Measurements from ENCODE around the gene BMPER. TPM values are rescaled to one million over a fixed set of nuclear protein-coding genes. Genes with fewer than 3 reads are reported as not detected.

BMPER gene
- total RNA-seq, 1 experiment from 2014 or later = 6.7 TPM

DNA sequence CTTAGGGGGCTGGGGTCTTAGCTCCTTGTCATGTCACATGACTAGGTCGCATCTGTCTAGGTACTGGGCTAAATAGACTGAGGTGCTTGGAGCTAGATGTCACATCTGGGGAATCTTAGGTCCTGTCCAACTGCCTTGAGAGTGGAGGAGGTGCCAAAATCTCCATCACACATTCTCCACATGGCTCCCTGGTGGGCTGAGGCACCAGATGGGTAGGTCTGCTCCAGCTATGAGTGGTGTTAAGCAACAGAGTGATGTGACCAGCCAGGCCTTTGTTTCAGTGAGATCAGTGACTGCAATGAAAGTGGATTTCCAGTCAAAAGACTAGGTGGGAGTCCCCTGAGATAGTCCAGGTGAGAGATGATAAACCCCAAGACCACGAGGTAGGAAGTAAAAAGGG lies 251.8 kb downstream of the BMPER start:
- Histone ChIP-seq H3K27me3 (replicated peaks; ENCODE audit: insufficient read depth, low read depth, low read length, poor library complexity) (no peaks in the 10 kb centered on the region), H3K4me1 (ENCODE audit: insufficient read depth, low read length, poor library complexity, severe bottlenecking) (peaks cover 28% of the 10 kb centered on the region), H3K27ac (ENCODE audit: low read depth, low read length, poor library complexity, severe bottlenecking) (no peak overlapping the region), H3K36me3 (ENCODE audit: insufficient read depth, low read length, poor library complexity, severe bottlenecking) (no peaks in the 10 kb centered on the region), H3K4me3 (ENCODE audit: low read depth, low read length, poor library complexity, severe bottlenecking) (no peak overlapping the region), H3K9me3 (ENCODE audit: low read depth, low read length, poor library complexity, severe bottlenecking) (no peaks in the 10 kb centered on the region)
- ChIA-PET CTCF (no interaction called here), POLR2A (ENCODE audit: low non-redundant PET) (no interaction called here)
- no peak for DNase-seq (ENCODE audit: low spot score)
- intact Hi-C loops (cut with micrococcal nuclease; ENCODE audit: unreplicated experiment) = loop anchor here (10.0 kb wide), 1 partner anchor 172 kb away; no protein-coding TSS in a partner anchor
- no TSS peak for BruUV-seq (replicated peaks)
- no peak for TF ChIP-seq EZH2 (IDR thresholded peaks at IDR 0.05; ENCODE audit: borderline replicate concordance, low read depth, low read length, poor library complexity, severe bottlenecking)
- TF ChIP-seq, protein P1, sequence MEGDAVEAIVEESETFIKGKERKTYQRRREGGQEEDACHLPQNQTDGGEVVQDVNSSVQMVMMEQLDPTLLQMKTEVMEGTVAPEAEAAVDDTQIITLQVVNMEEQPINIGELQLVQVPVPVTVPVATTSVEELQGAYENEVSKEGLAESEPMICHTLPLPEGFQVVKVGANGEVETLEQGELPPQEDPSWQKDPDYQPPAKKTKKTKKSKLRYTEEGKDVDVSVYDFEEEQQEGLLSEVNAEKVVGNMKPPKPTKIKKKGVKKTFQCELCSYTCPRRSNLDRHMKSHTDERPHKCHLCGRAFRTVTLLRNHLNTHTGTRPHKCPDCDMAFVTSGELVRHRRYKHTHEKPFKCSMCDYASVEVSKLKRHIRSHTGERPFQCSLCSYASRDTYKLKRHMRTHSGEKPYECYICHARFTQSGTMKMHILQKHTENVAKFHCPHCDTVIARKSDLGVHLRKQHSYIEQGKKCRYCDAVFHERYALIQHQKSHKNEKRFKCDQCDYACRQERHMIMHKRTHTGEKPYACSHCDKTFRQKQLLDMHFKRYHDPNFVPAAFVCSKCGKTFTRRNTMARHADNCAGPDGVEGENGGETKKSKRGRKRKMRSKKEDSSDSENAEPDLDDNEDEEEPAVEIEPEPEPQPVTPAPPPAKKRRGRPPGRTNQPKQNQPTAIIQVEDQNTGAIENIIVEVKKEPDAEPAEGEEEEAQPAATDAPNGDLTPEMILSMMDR (conservative IDR thresholded peaks at IDR 0.05; ENCODE audit: low read depth, low read length) = no peak

DNA sequence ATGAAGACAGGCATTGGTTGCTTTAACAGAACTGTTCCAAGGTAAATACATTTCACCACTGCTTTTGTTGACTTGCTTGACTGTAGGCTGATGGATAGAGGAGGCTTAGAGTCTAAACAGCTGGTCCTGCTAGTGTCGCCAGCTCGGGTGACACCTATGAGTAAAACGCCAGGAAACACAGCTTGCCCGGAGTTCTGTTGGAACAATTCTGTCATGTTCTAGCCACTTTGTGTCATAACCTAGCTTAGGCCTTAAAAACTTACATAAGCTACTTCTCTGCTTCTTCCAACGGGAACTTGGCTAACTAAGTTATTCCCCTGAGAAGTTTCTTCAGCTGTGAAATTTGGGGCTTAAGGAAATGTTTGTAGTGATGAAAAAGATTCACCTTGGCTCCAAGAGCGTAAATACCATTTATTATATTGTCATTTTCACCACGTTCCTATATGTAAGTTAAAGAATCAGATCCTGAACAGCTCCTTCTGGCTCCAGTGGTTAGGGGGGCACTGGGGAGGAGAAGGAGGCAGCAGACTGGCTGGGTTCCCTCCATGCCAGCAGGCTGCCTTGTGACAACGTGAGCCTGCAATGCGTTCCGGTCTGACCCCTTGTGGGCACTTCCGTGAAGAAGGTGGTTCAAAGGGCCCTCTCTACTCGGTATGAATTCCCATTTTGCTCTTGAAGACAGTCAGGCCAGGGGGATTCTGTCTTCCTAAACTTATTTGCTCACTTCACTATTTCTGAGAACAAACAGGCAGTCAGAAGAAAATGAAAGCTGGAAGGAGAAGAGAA lies 253.2 kb downstream of the BMPER start:
- BruUV-seq (replicated peaks) = no TSS peak
- CTCF ChIA-PET = interaction anchor here (1.1 kb wide), 1 partner anchor 24 kb away, joined by 3 read pairs; no protein-coding TSS in a partner anchor
- Histone ChIP-seq H3K9me3 (ENCODE audit: low read depth, low read length, poor library complexity, severe bottlenecking) (no peaks in the 10 kb centered on the region), H3K4me3 (ENCODE audit: low read depth, low read length, poor library complexity, severe bottlenecking) (no peak overlapping the region), H3K27me3 (replicated peaks; ENCODE audit: insufficient read depth, low read depth, low read length, poor library complexity) (no peaks in the 10 kb centered on the region), H3K4me1 (ENCODE audit: insufficient read depth, low read length, poor library complexity, severe bottlenecking) (peaks cover 40% of the 10 kb centered on the region), H3K27ac (ENCODE audit: low read depth, low read length, poor library complexity, severe bottlenecking) (no peak overlapping the region), H3K36me3 (ENCODE audit: insufficient read depth, low read length, poor library complexity, severe bottlenecking) (no peaks in the 10 kb centered on the region)
- POLR2A ChIA-PET (ENCODE audit: low non-redundant PET) = no interaction called here
- TF ChIP-seq EZH2 (IDR thresholded peaks at IDR 0.05; ENCODE audit: borderline replicate concordance, low read depth, low read length, poor library complexity, severe bottlenecking) = no peak
- TF ChIP-seq, protein P1 (conservative IDR thresholded peaks at IDR 0.05; ENCODE audit: low read depth, low read length) = peak; percentile 46
- peak; percentile 29 for DNase-seq (ENCODE audit: low spot score)
- intact Hi-C loops (cut with micrococcal nuclease; ENCODE audit: unreplicated experiment) = loop anchor here (10.0 kb wide), 1 partner anchor 174 kb away; no protein-coding TSS in a partner anchor

DNA sequence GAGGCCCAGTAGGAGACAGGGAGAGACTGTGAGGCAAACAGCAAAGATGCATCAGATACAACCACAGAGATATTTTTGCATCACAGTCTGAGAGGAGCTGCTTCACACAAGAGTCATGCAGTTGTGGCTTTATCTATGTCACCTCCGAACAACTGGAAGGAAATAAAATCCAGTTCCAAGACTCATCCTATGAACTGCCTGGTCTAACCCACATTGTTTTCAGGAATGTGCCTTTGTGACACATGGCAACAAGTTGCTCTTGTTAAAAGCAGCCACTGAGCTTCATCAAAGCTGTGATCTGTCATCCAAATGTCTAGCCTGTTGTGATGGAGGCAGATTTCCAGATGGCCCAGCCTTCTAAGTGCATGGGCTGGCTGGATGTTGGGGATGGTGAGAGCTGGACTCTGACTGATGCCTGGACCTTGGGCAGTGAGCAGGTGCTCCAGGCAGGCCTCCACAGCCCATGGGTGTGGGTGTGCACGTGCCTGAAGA lies 255.0 kb downstream of the BMPER start:
- BruUV-seq (replicated peaks) = no TSS peak
- ChIA-PET CTCF (interaction anchor here (0.8 kb wide), 1 partner anchor 22 kb away, joined by 3 read pairs; no protein-coding TSS in a partner anchor), POLR2A (ENCODE audit: low non-redundant PET) (no interaction called here)
- no peak for DNase-seq (ENCODE audit: low spot score)
- Histone ChIP-seq H3K27me3 (replicated peaks; ENCODE audit: insufficient read depth, low read depth, low read length, poor library complexity) (no peaks in the 10 kb centered on the region), H3K27ac (ENCODE audit: low read depth, low read length, poor library complexity, severe bottlenecking) (no peak overlapping the region), H3K4me1 (ENCODE audit: insufficient read depth, low read length, poor library complexity, severe bottlenecking) (peaks cover 34% of the 10 kb centered on the region), H3K9me3 (ENCODE audit: low read depth, low read length, poor library complexity, severe bottlenecking) (no peaks in the 10 kb centered on the region), H3K36me3 (ENCODE audit: insufficient read depth, low read length, poor library complexity, severe bottlenecking) (no peaks in the 10 kb centered on the region), H3K4me3 (ENCODE audit: low read depth, low read length, poor library complexity, severe bottlenecking) (no peak overlapping the region)
- intact Hi-C loops (cut with micrococcal nuclease; ENCODE audit: unreplicated experiment) = no loop called here
- no peak for TF ChIP-seq EZH2 (IDR thresholded peaks at IDR 0.05; ENCODE audit: borderline replicate concordance, low read depth, low read length, poor library complexity, severe bottlenecking)
- TF ChIP-seq, protein P1 (conservative IDR thresholded peaks at IDR 0.05; ENCODE audit: low read depth, low read length) = no peak
